Panc1 (cell line): ENCODE data around the gene GDI2.

ENCODE experiments used
- CTCF ChIP-seq: fragments of 450-650 bp; IDR thresholded peaks from 2 replicates; pipeline ENCODE4 v1.5.1; 2017; ENCODE audit warnings: mild to moderate bottlenecking
- POLR2AphosphoS5 ChIP-seq: IDR thresholded peaks from 2 replicates; pipeline ENCODE4 v1.6.1; 2012; ENCODE audit warnings: mild to moderate bottlenecking, low read depth, low read length, moderate library complexity
- REST ChIP-seq, 2 experiments: IDR thresholded peaks; 2 replicates each; pipeline ENCODE4 v1.6.1; 2011 to 2012; ENCODE audit warnings: low read depth in 2 of 2, control low read depth in 1 of 2, low read length in 1 of 2, mild to moderate bottlenecking in 1 of 2, moderate library complexity in 1 of 2; ENCODE audit not compliant: insufficient read depth in 1 of 2

DNA sequence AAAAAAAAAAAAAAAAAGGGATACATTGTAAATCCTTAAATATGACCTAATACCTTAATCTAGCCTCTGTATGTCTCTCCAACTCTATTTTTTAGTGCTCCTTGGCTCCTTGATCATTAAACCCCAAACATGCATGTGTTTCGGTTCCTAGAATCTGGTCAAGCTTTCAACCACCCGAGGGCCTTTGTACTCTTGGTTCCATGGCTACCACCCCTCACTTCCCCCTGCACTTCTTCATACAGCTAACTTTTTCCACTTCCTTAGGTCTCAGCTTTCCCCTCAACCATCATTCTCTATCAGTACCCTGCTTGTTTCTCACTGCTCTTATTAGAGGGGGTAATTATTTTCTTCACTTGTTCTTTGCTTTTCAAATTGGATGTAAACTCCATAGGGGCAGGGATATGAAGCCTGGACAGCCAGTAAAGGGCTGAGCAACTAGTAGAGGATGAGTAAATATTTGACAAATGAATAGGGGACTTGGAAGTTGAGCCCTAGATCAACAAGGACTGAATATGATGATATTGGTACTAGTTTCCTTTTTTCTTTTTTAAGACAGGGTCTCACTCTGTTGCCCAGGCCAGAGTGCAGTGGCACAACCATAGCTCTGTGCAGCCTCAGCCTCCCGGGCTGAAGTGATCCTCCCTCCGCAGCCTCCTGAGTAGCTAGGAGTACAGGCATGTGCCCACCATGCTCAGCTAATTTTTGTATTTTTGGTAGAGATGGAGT, 4.3 kb upstream of the GDI2 start:
- TF ChIP-seq POLR2AphosphoS5 (no peak), CTCF (no peak), REST (IDR thresholded peaks at IDR 0.05; ENCODE audit: insufficient read depth in 1 of 2, low read depth in 2 of 2, low read length in 1 of 2) (no peak)
